GM10266 (cell line): ENCODE measurements around the gene MFSD6L.
A peak's percentile ranks its signal among the peaks of the same experiment; 100 is the strongest.

Experiments used
- DNase-seq: peaks from one replicate; pipeline ENCODE4 v3.0.0; 2012; ENCODE audit errors: extremely low spot score
- CTCF ChIP-seq: IDR thresholded peaks from 2 replicates; pipeline ENCODE4 v1.5.1; 2012; ENCODE audit warnings: mild to moderate bottlenecking, low read depth; ENCODE audit not compliant: control insufficient read depth, insufficient read depth; ENCODE audit errors: missing control alignments

The MFSD6L gene

GRCh38 chr17:8797621-8798175 is 1.5 kb downstream of the MFSD6L start:
- no peak for TF ChIP-seq CTCF
- DNase-seq, result peak; percentile 6

GRCh38 chr17:8794636-8795035 is 4.5 kb downstream of the MFSD6L start:
- TF ChIP-seq CTCF, result no peak

GRCh38 chr17:8793649-8794048 is 5.5 kb downstream of the MFSD6L start:
- TF ChIP-seq CTCF, result no peak
- no peak for DNase-seq

More at GRCh38 chr17:8794636-8795035, 4.5 kb downstream of the MFSD6L start:
- DNase-seq, result no peak

GRCh38 chr17:8792646-8793045 is 6.5 kb downstream of the MFSD6L start:
- no peak for DNase-seq
- TF ChIP-seq CTCF, result no peak

GRCh38 chr17:8791910-8792270 is 7.3 kb downstream of the MFSD6L start:
- no peak for DNase-seq
- TF ChIP-seq CTCF, result no peak

- no peak for TF ChIP-seq CTCF
- DNase-seq, result no peak
These were observed 7.8 kb downstream of the MFSD6L start for GRCh38 chr17:8791248-8791909.

- no peak for TF ChIP-seq CTCF
These were observed 9.4 kb downstream of the MFSD6L start for GRCh38 chr17:8789743-8790142.

More at GRCh38 chr17:8789743-8790142, 9.4 kb downstream of the MFSD6L start:
- no peak for DNase-seq
